Esophagus squamous epithelium (tissue), 4 donors: Measurements from ENCODE around the gene IQGAP2.

ENCODE experiments used
- POLR2A ChIP-seq, 4 donors: fragments of 450-650 bp; IDR thresholded peaks; one replicate each; pipeline ENCODE4 v1.6.1; 2017; ENCODE audit warnings: antibody characterized with exemption in 4 of 4, mild to moderate bottlenecking in 4 of 4, moderate library complexity in 3 of 4
- TF ChIP-seq, protein P1 (sequence below), 6 experiments: fragments of 450-650 bp in 4 of 6; fragments of 200-600 bp in 2 of 6; sonication (generic) in 2 of 6; IDR thresholded peaks; one replicate each; pipeline ENCODE4 v1.5.1; 2016 to 2019; ENCODE audit warnings: antibody characterized with exemption in 6 of 6, mild to moderate bottlenecking in 4 of 6, moderate library complexity in 4 of 6

DNA sequence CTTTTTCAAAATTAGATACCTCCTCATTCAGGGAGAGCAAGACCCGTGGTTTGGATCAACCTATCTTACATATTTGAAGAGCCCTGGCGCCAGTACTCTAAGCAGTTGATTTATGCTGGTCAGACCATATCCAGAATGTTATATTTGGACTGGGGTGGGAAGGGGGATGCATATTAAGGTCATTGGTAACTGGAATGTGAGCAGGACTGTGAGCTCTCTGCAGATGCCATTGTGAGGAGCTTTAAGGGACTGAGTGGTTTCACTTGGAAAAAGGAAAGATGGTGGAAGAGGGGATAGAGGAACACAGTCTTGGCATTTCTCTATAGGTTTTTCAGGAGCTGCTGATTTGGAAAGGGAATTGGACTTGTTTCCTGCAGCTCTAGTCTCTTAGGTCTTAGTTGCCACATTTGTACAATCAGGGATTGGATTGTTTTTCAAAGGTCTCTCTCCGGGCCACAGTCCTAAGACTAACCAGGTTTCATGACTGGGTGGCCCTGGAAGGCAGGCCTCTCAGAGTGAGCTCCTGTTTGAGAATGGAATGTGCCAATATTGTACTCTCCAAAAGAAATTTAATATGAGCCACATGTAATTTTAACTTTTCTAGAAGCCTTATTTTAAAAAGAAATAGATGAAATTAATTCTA, 287.1 kb downstream of the IQGAP2 start:
- TF ChIP-seq, protein P1, sequence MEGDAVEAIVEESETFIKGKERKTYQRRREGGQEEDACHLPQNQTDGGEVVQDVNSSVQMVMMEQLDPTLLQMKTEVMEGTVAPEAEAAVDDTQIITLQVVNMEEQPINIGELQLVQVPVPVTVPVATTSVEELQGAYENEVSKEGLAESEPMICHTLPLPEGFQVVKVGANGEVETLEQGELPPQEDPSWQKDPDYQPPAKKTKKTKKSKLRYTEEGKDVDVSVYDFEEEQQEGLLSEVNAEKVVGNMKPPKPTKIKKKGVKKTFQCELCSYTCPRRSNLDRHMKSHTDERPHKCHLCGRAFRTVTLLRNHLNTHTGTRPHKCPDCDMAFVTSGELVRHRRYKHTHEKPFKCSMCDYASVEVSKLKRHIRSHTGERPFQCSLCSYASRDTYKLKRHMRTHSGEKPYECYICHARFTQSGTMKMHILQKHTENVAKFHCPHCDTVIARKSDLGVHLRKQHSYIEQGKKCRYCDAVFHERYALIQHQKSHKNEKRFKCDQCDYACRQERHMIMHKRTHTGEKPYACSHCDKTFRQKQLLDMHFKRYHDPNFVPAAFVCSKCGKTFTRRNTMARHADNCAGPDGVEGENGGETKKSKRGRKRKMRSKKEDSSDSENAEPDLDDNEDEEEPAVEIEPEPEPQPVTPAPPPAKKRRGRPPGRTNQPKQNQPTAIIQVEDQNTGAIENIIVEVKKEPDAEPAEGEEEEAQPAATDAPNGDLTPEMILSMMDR (IDR thresholded peaks at IDR 0.05): no peak
- TF ChIP-seq POLR2A (IDR thresholded peaks at IDR 0.05): no peak
